Measurements from ENCODE around the gene C1QTNF8.

Gene C1QTNF8

DNA sequence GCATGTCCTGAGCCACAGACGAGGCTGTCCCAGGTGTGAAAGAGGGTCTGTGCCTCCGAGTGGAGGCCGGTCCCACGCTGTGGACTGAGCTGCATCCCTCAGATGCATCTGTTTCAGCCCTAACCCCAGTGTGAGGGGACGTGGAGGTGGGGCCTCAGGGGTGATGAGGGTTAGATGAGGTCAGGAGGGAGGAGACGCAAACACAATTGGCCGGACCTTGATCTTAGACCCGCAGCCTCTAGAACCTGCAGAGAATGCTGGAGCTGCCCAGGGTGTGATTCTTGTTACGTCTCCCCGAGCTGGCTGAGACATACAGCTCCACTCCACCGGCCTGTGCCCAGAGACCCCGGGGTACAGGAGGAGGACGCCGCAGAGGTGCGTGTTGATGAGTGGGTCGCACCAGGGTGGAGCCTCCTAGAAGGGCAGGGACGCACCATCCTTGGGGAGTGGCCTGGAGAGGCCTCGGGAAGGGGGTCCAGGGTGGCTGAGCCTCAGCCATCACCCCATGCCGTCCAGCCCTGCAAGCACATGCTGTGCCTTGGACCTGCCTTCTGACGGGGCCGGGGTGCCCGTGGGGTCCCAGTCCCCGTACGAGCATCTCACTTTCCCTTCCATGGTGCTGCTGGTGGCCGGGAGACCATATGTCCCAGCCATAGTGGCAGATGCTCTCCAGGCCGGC, 16.6 kb upstream of the C1QTNF8 start:
- DNase-seq (no peak), ATAC-seq (replicated peaks) (no peak)
- no peaks in the 10 kb centered on the region for H3K4me1 Mint-ChIP-seq (ENCODE audit: low read depth in 2 of 2)
- peaks cover 0 to 39% of the 10 kb centered on the region in 2 donors for H3K27me3 Mint-ChIP-seq
- H3K27ac Mint-ChIP-seq = no peak overlapping the region
- H3K9me3 Mint-ChIP-seq = no peaks in the 10 kb centered on the region
- H3K36me3 Mint-ChIP-seq (ENCODE audit: insufficient read depth) = no peaks in the 10 kb centered on the region
- no peak overlapping the region for H3K4me3 Mint-ChIP-seq

DNA sequence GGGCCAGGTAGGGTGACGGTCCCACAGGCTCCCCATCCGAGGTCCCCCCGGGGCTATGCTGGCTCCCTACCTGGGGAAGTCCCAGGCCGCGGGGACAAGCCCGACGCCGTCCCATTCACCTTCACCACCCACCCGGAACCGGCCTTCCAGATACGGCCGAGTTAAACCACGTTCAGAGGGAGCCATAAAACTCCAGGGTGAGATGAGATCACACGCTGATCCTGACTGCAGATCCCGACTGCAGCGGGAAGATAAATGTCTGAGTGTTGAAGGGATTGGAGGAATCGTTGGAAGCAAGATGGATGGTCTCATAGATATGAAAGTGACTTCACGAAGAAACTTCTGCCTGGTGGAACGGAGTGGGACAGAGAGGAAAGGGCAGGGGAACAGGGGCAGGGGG, 13.6 kb upstream of the C1QTNF8 start:
- DNase-seq = no peak
- Mint-ChIP-seq H3K9me3 (no peaks in the 10 kb centered on the region), H3K4me1 (ENCODE audit: low read depth in 2 of 2) (no peaks in the 10 kb centered on the region), H3K36me3 (ENCODE audit: insufficient read depth) (no peaks in the 10 kb centered on the region), H3K27me3 (peaks cover 11 to 53% of the 10 kb centered on the region in 2 donors), H3K27ac (no peak overlapping the region), H3K4me3 (no peak overlapping the region)
- no peak for ATAC-seq (replicated peaks)

DNA sequence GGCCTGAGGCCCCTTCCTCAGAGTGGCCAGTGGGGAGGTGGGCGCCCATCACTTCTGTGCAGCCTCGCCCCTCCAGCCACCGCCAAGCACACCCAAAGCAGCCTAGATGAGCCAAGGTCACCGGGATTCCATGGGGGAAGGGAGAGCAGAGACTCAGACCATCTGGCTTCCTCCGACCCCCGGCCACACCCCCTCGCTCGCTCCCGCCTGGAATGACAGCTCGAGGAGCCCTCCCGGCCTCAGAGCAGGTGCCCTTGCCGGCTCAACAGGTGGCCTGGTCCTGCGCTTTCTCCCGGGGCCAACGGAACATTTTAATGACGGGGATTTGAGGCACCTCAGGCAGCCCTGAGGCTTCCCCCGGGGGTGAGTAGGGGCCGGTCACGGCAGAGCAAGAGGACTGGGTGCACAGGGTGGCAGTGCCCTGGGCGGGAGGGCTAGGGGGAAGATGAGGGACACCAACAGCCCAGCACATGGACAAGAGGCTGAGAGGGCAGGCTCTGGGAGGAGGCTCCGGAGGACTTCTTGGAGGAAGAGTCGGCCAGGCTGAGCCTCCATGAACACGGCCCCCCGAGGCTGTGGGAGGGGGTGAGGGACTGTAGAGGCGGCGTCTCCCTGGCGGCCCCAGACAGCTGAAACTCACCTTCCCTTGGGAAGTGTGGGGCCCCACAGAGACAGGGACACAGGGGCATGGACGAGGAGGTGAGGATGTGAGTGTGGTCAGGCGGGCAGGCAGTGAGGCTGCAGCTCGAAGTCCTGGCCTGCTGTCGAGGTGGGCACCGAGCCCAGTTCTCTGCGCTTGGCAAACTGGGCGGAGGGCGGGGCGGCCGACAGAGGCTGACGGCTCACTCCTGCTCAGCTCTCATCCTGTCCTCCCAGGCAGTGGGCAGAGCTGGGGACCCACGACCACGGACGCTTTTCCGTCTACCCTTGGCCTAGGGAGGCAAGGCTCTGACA, 12.5 kb upstream of the C1QTNF8 start:
- Mint-ChIP-seq H3K27me3 (peaks cover 11 to 61% of the 10 kb centered on the region in 2 donors), H3K4me1 (ENCODE audit: low read depth in 2 of 2) (no peaks in the 10 kb centered on the region), H3K4me3 (no peak overlapping the region), H3K36me3 (ENCODE audit: insufficient read depth) (no peaks in the 10 kb centered on the region), H3K9me3 (no peaks in the 10 kb centered on the region), H3K27ac (no peak overlapping the region)
- DNase-seq (no peak), ATAC-seq (replicated peaks) (no peak)

DNA sequence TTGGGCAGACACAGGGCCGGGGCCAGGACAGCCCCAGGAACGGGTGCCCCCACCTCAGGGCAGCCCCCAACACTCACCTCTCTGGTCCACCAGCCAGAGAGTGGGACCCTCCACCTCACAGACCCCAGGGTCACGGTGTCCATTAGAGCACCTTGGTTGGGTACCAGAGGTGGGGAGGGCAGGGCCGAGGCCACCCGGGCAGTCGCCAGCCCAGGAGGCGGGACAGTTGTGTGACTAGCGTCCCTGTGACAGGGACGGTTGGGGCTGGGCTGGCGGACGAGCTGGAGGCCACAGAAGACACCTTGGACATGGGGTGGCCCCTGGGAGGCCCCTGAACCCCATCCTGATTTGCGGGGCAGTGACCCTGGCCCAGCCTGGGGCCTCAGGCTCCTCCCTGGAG, 11.7 kb upstream of the C1QTNF8 start:
- ATAC-seq (replicated peaks) = no peak

DNA sequence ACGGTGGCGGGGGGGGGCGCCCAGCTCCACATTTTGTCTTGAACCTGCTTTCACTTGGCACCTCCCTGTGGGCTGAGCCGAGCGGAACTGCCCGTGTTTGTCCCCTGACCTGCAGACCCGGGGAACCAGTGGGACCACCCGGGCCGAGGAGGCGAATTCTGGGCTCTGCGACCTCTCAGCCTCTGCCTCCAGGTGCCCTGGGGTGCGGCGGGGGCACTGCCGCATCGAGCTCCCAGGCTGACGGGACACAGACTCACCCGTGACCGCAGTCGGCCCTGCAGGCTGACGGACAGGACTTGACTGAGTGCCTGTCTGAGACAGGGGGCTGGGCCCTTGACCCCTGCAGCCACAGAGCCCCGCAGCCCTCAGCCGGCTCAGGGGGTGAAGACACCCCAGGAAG, 11.1 kb upstream of the C1QTNF8 start:
- Mint-ChIP-seq H3K27me3 (peaks cover 11 to 52% of the 10 kb centered on the region in 2 donors), H3K4me3 (no peak overlapping the region), H3K36me3 (ENCODE audit: insufficient read depth) (no peaks in the 10 kb centered on the region), H3K27ac (no peak overlapping the region), H3K4me1 (ENCODE audit: low read depth in 2 of 2) (no peaks in the 10 kb centered on the region), H3K9me3 (no peaks in the 10 kb centered on the region)
- ATAC-seq (replicated peaks) = no peak
- no peak for DNase-seq

More for the DNA sequence above, 11.7 kb upstream of the C1QTNF8 start:
- no peaks in the 10 kb centered on the region for H3K36me3 Mint-ChIP-seq (ENCODE audit: insufficient read depth)
- no peaks in the 10 kb centered on the region for H3K9me3 Mint-ChIP-seq
- no peak for DNase-seq
- no peak overlapping the region for H3K4me3 Mint-ChIP-seq
- H3K27me3 Mint-ChIP-seq = peaks cover 11 to 55% of the 10 kb centered on the region in 2 donors
- no peaks in the 10 kb centered on the region for H3K4me1 Mint-ChIP-seq (ENCODE audit: low read depth in 2 of 2)
- H3K27ac Mint-ChIP-seq = no peak overlapping the region

DNA sequence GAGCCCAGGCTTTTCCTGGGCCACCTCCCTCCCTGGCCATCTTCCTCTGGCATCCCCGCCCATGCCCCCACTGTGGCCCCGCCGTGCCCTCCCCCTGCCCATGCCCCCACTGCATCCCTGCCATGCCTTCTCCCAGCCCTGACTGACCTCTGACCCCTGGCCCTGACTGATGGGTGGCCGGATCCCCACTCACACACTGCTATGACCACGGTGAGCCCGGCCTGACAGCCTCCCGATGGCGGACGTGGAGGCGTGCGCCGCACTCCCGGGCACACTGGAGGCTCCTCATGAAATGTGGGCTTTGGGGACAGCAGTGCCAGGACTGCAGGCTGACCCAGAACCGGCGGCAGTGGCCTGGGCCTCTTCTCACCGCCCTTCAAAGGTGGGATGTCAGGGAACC, 10.6 kb upstream of the C1QTNF8 start:
- H3K4me3 Mint-ChIP-seq = no peak overlapping the region
- H3K9me3 Mint-ChIP-seq = no peaks in the 10 kb centered on the region
- H3K36me3 Mint-ChIP-seq (ENCODE audit: insufficient read depth) = no peaks in the 10 kb centered on the region
- peaks cover 11 to 47% of the 10 kb centered on the region in 2 donors for H3K27me3 Mint-ChIP-seq
- no peak for ATAC-seq (replicated peaks)
- no peaks in the 10 kb centered on the region for H3K4me1 Mint-ChIP-seq (ENCODE audit: low read depth in 2 of 2)
- no peak overlapping the region for H3K27ac Mint-ChIP-seq
- DNase-seq = no peak

DNA sequence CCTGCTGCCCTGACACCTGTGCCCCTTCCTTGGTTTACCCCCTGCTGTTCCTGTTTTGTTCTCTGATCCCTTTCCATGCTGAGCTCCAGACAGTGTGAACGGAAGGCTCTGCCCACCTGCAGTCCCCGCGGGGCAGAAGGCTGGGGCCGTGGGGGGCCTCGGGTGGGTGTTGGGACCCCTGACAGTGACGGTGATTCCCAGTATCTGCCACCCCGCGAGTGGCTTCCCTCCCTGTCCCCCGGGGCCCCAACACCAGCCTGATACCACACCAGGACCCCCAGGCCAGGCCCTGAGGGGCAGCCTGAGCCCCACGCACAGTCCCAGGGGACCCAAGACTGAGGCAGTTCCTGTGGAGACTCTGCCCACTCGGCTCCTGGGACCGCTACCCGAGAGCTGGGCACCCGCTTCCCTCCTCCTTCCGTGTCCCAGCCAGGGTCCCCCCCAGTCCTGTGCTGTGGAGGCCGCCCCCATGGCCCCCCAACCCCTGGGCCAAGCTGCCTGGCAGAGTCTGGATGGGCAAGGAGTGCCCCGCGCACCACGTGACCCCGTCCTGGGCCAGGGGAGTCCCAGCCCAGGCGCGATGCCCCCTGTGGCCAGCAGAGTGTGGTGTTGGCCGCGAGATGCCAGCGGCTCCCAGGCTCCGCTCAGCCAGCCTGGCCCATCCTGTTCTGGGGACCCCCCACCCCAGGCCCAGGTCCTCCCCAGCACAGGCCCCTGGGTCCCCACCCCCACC, 10.0 kb upstream of the C1QTNF8 start:
- no peaks in the 10 kb centered on the region for H3K9me3 Mint-ChIP-seq
- no peaks in the 10 kb centered on the region for H3K36me3 Mint-ChIP-seq (ENCODE audit: insufficient read depth)
- no peak overlapping the region for H3K27ac Mint-ChIP-seq
- no peaks in the 10 kb centered on the region for H3K4me1 Mint-ChIP-seq (ENCODE audit: low read depth in 2 of 2)
- DNase-seq (no peak), ATAC-seq (replicated peaks) (no peak)
- no peak overlapping the region for H3K4me3 Mint-ChIP-seq
- H3K27me3 Mint-ChIP-seq = peaks cover 11 to 45% of the 10 kb centered on the region in 2 donors

DNA sequence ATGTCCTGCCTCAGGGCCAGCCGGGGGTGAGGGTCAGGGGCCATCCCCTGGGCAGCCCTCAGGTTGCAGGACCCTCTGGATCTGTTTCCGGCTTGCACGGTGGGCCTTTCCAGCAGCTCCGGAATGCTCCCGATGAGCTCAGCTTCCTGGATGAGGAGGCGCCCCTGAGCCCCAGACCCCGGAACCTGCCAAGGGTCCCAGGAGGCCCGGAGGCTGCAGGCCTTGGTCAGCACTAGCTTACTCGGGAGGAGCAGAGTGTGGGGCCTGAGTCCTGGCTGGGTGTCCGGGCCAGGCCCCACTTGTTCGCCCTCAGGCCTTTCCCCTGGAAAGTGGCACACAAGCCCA, 7.6 kb upstream of the C1QTNF8 start:
- Mint-ChIP-seq H3K4me1 (ENCODE audit: low read depth in 2 of 2) (no peaks in the 10 kb centered on the region), H3K27ac (no peak overlapping the region), H3K9me3 (no peaks in the 10 kb centered on the region), H3K4me3 (peak overlapping the region in 1 of 2 donors; percentile 3), H3K36me3 (ENCODE audit: insufficient read depth) (no peaks in the 10 kb centered on the region), H3K27me3 (peaks cover 11 to 36% of the 10 kb centered on the region in 2 donors)
- DNase-seq = no peak
- ATAC-seq (replicated peaks) = no peak

DNA sequence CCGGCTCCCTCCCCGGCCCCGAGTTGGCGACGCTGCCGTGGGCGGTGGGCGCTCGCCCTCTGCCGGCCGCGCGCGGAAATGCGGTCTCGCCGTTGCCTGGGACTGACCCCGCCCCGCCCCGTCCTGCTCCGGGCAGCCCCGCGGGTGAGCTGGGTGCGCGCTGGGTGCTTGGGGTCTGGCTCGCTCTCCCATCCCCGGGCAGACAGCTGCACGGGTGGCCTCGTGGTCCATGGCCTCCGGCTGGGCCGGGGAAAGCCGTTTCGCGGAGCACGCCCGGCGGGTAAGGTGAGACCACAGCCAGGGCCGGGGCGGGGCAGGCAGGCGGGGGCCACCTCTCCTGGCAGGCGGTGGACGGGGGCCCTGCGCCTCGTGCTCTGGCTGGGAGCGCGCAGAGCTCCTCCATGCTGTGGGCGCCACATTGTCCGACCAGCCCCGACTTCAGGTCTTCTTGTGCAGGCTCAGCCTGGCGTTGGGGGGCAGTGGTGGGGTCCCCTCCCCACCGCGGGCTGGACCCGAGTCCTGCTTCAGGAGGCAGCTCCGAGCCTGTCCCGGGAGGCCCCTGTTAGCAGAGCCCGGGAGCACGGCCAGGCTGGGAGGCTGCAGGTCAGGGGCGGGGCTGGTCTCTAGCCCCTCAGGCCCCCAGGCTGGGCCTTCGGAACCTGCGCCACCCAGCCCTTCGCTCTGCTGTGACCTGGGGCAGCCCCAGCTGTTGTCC, 7.0 kb upstream of the C1QTNF8 start:
- no peaks in the 10 kb centered on the region for H3K9me3 Mint-ChIP-seq
- DNase-seq = peak; percentile 68 to 74 (median 73)
- no peak overlapping the region for H3K27ac Mint-ChIP-seq
- no peaks in the 10 kb centered on the region for H3K4me1 Mint-ChIP-seq (ENCODE audit: low read depth in 2 of 2)
- ATAC-seq (replicated peaks) = peak; percentile 90
- peaks cover 11 to 31% of the 10 kb centered on the region in 2 donors for H3K27me3 Mint-ChIP-seq
- no peak overlapping the region for H3K4me3 Mint-ChIP-seq
- H3K36me3 Mint-ChIP-seq (ENCODE audit: insufficient read depth) = no peaks in the 10 kb centered on the region

DNA sequence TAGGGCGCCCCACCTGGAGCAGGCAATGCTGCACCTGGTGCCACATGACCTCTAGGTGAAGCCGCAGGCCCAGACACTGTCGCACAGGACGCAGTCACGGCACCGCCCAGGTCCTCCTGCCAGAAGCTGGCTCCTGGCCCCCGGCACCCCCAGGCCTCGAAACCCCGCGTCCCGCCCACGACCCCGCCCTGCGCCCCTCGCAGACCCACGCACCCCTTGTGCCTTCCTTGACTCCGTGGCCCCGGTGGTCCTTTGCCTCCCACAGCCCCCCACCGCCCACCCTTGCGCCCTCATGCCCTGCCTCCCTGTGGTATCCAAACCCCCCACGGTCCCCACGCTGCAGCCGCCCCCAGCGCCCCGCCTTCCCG, 6.3 kb upstream of the C1QTNF8 start:
- no peak overlapping the region for H3K4me3 Mint-ChIP-seq
- H3K9me3 Mint-ChIP-seq = no peaks in the 10 kb centered on the region
- peaks cover 10 to 28% of the 10 kb centered on the region in 2 donors for H3K27me3 Mint-ChIP-seq
- H3K36me3 Mint-ChIP-seq (ENCODE audit: insufficient read depth) = no peaks in the 10 kb centered on the region
- ATAC-seq (replicated peaks) = no peak
- no peak for DNase-seq
- no peaks in the 10 kb centered on the region for H3K4me1 Mint-ChIP-seq (ENCODE audit: low read depth in 2 of 2)
- H3K27ac Mint-ChIP-seq = no peak overlapping the region

DNA sequence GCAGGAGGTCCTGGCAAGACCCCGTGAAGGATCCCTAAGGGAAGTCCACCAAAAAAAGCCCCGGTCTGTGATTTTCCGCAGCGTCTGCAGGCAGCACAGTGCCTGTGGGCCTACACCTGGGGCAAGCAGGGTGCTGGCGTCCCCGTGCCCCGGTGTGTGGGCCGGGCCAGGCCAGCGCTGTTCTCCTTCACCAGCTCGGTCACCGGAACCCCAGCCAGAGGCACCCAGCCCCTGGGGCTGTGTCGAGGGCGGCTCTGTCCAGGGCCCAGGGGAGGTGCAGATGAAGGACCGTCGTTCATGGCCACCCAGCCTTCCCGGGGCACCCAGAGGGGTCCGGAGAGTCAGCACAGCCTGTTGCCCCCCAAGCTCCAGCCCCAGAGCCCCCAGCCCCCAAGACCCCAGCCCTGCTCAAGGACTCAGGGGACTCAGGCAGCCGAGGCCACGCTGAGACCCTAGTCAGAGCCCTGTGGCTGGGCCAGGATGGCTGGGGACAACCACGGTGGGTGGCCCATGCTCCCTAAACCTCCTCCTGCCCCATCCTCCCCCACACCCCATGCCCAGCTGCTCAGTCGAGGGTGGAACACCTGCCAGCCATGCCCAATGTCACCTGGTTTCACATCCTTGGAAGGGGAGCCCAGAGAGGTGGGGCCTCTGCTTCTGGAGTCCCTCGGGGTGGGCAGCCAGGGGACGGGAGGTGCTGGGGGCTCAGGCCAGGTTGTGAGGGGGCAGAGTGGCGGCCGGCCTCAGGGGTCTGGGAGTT, 5.7 kb upstream of the C1QTNF8 start:
- Mint-ChIP-seq H3K4me1 (ENCODE audit: low read depth in 2 of 2) (no peaks in the 10 kb centered on the region), H3K9me3 (no peaks in the 10 kb centered on the region), H3K27me3 (peaks cover 5 to 25% of the 10 kb centered on the region in 2 donors), H3K27ac (no peak overlapping the region), H3K4me3 (no peak overlapping the region), H3K36me3 (ENCODE audit: insufficient read depth) (no peaks in the 10 kb centered on the region)
- ATAC-seq (replicated peaks) (no peak), DNase-seq (no peak)

DNA sequence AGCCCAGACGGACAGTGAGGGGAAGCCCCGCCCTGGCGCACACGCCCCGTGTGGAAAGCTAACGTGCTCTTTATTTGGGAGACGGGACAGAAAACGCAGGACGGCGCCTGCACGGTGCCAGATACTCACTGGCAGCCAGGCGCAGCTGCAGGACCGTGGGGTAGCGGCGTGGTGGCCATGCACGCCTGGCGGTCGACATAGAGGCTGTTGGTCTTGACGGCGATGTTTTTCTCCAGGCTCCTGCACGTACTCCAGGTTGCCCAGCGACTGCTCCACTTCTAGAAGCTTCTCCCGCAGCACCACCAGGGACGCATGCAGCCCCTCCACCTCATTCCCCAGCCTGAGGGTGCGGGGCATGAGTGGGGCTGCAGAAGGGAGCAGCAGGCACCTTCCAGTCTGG, 5.1 kb upstream of the C1QTNF8 start:
- Mint-ChIP-seq H3K4me3 (no peak overlapping the region), H3K4me1 (ENCODE audit: low read depth in 2 of 2) (no peaks in the 10 kb centered on the region), H3K27ac (no peak overlapping the region), H3K36me3 (ENCODE audit: insufficient read depth) (no peaks in the 10 kb centered on the region), H3K27me3 (peaks cover 5 to 23% of the 10 kb centered on the region in 2 donors), H3K9me3 (no peaks in the 10 kb centered on the region)
- ATAC-seq (replicated peaks) (no peak), DNase-seq (no peak)

Measured in effector memory CD8-positive, alpha-beta T cell (primary cell).